ELR (cell line): Measurements from ENCODE around the gene CELF1.

Experiments used
- DNase-seq: peaks from one replicate; pipeline ENCODE4 v3.0.0-alpha.2; 2015; ENCODE audit warnings: low read depth

Gene CELF1

DNA sequence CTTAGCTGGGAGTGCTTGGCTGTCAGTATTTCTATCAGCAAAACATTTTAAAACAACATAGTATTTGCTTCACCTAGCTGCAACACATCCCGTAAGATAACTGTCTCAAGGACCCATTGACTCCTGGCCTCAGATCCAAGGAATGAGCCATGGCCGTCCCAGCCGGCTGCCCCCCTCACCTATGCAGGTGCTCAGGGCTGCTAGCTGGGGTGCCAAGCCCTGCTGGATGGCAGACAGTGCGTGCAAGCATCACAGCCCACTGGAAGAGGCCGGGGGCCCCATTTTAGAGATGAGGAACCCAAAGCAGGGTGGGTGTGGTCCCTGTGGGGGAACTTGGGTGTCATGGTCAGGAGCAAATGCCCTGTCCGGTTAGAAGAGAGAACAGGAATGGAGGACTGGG, 135.2 kb downstream of the CELF1 start:
- DNase-seq = no peak

DNA sequence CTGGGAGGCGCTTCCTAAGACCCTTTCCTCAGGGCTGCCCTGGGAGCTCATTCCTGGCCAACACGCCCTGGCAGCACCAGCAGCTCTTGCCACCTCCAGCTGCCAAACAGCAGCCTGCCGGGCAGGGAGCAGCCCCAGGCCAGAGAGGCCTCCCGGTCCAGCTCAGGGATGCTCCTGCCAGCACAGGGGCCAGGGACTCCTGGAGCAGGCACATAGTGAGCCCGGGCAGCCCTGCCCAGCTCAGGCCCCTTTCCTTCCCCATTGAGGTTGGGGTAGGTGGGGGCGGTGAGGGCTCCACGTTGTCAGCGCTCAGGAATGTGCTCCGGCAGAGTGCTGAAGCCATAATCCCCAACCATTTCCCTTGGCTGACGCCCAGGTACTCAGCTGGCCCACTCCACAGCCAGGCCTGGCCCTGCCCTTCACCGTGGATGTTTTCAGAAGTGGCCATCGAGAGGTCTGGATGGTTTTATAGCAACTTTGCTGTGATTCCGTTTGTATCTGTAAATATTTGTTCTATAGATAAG, 136.9 kb downstream of the CELF1 start:
- DNase-seq = peak; percentile 95
